ENCODE data around the gene LIN54. TPM values are rescaled to one million over a fixed set of nuclear protein-coding genes. Genes with fewer than 3 reads are reported as not detected.
A peak's percentile ranks its signal among the peaks of the same experiment; 100 is the strongest.

The LIN54 gene
- total RNA-seq, 1 donor, result 14.8 TPM

- peaks cover 4% of the 10 kb centered on the region for H3K36me3 ChIP-seq (ENCODE audit: insufficient read depth, low read length)
- no peak overlapping the region for H3K4me2 ChIP-seq (ENCODE audit: insufficient read depth, low read length)
- H3K4me3 ChIP-seq (ENCODE audit: insufficient read depth, low read length), result no peak overlapping the region
- no peak overlapping the region for H2AFZ ChIP-seq (ENCODE audit: low read length)
- no peak for DNase-seq (ENCODE audit: insufficient read length, low spot score, missing footprints)
- no peak overlapping the region for H3K27ac ChIP-seq (ENCODE audit: low read depth, low read length)
- no peaks in the 10 kb centered on the region for H4K20me1 ChIP-seq (ENCODE audit: insufficient read depth, low read length)
- H3K79me2 ChIP-seq (ENCODE audit: insufficient read depth, low read length), result peaks cover 21% of the 10 kb centered on the region
- no peaks in the 10 kb centered on the region for H3K27me3 ChIP-seq (ENCODE audit: insufficient read depth, low read length)
- no peaks in the 10 kb centered on the region for H3K9me3 ChIP-seq (ENCODE audit: low read depth, low read length)
- no peak for TF ChIP-seq CTCF (IDR thresholded peaks at IDR 0.05; ENCODE audit: extremely low read depth, low read depth, low read length)
- H3K4me1 ChIP-seq (ENCODE audit: insufficient read depth, low read length), result peaks cover 8% of the 10 kb centered on the region
Measured at GRCh38 chr4:82981138-82981537, 29.5 kb downstream of the LIN54 start.

DNA sequence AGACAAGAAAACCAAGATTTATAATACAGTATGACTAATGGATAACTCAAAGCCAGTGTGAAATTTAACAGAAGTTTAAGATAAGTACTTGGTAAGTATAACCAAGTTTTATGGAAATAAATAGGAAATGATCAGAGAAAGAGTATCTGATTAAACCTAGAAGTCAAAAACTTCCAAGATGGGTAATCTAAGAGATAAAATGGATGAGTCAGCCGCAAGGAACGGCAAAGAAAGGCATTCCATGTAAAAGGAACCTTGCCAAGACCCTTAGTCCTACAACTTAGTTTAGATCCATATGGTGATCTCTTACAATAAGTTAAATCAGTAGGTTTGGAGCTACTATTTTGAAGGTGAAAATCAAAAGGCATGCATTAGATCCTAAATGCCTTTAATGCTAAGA, 34.8 kb downstream of the LIN54 start:
- no peaks in the 10 kb centered on the region for H3K9me3 ChIP-seq (ENCODE audit: low read depth, low read length)
- DNase-seq (ENCODE audit: insufficient read length, low spot score, missing footprints), result peak; percentile 42
- no peak overlapping the region for H3K4me3 ChIP-seq (ENCODE audit: insufficient read depth, low read length)
- H2AFZ ChIP-seq (ENCODE audit: low read length), result no peak overlapping the region
- no peak overlapping the region for H3K4me2 ChIP-seq (ENCODE audit: insufficient read depth, low read length)
- H4K20me1 ChIP-seq (ENCODE audit: insufficient read depth, low read length), result no peaks in the 10 kb centered on the region
- peaks cover 6% of the 10 kb centered on the region for H3K4me1 ChIP-seq (ENCODE audit: insufficient read depth, low read length)
- no peaks in the 10 kb centered on the region for H3K79me2 ChIP-seq (ENCODE audit: insufficient read depth, low read length)
- H3K27me3 ChIP-seq (ENCODE audit: insufficient read depth, low read length), result no peaks in the 10 kb centered on the region
- no peak for TF ChIP-seq CTCF (IDR thresholded peaks at IDR 0.05; ENCODE audit: extremely low read depth, low read depth, low read length)
- H3K27ac ChIP-seq (ENCODE audit: low read depth, low read length), result no peak overlapping the region
- peaks cover 2% of the 10 kb centered on the region for H3K36me3 ChIP-seq (ENCODE audit: insufficient read depth, low read length)

- no peak overlapping the region for H3K4me3 ChIP-seq (ENCODE audit: insufficient read depth, low read length)
- H3K4me1 ChIP-seq (ENCODE audit: insufficient read depth, low read length), result no peaks in the 10 kb centered on the region
- H3K4me2 ChIP-seq (ENCODE audit: insufficient read depth, low read length), result no peak overlapping the region
- TF ChIP-seq CTCF (IDR thresholded peaks at IDR 0.05; ENCODE audit: extremely low read depth, low read depth, low read length), result no peak
- no peak overlapping the region for H3K27ac ChIP-seq (ENCODE audit: low read depth, low read length)
- H4K20me1 ChIP-seq (ENCODE audit: insufficient read depth, low read length), result no peaks in the 10 kb centered on the region
- H2AFZ ChIP-seq (ENCODE audit: low read length), result no peak overlapping the region
- H3K79me2 ChIP-seq (ENCODE audit: insufficient read depth, low read length), result no peaks in the 10 kb centered on the region
- peaks cover 11% of the 10 kb centered on the region for H3K36me3 ChIP-seq (ENCODE audit: insufficient read depth, low read length)
- H3K27me3 ChIP-seq (ENCODE audit: insufficient read depth, low read length), result no peaks in the 10 kb centered on the region
- no peaks in the 10 kb centered on the region for H3K9me3 ChIP-seq (ENCODE audit: low read depth, low read length)
- DNase-seq (ENCODE audit: insufficient read length, low spot score, missing footprints), result no peak
Measured at GRCh38 chr4:82969414-82969813, 41.2 kb downstream of the LIN54 start.

DNA sequence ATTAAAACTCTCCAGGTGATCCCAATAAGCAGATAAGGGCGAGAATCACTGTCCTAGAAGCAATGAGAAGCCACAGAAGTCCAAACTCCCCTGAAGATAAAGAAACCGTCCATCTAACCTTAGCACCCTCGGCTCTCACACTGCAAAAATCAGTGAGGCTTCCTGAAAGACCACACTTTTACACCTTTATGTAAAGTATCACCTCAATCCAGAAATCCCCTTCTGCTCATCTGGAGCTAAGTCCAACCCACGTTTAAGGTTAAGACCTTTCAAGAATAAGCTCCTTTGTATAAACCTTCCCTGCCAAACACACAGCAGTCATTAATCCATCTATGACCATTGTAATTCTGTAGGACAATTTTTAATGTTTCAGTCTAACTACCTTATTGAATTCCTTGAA, 41.7 kb downstream of the LIN54 start:
- Histone ChIP-seq H3K4me1 (ENCODE audit: insufficient read depth, low read length) (no peaks in the 10 kb centered on the region), H3K9me3 (ENCODE audit: low read depth, low read length) (no peaks in the 10 kb centered on the region), H3K79me2 (ENCODE audit: insufficient read depth, low read length) (no peaks in the 10 kb centered on the region), H3K27ac (ENCODE audit: low read depth, low read length) (no peak overlapping the region), H3K27me3 (ENCODE audit: insufficient read depth, low read length) (no peaks in the 10 kb centered on the region), H4K20me1 (ENCODE audit: insufficient read depth, low read length) (no peaks in the 10 kb centered on the region), H3K4me2 (ENCODE audit: insufficient read depth, low read length) (no peak overlapping the region), H3K4me3 (ENCODE audit: insufficient read depth, low read length) (no peak overlapping the region), H2AFZ (ENCODE audit: low read length) (no peak overlapping the region), H3K36me3 (ENCODE audit: insufficient read depth, low read length) (peaks cover 11% of the 10 kb centered on the region)
- no peak for DNase-seq (ENCODE audit: insufficient read length, low spot score, missing footprints)
- no peak for TF ChIP-seq CTCF (IDR thresholded peaks at IDR 0.05; ENCODE audit: extremely low read depth, low read depth, low read length)

Data from osteoblast (primary cell).